Measurements from ENCODE around the gene C19orf73. TPM values are rescaled to one million over a fixed set of nuclear protein-coding genes. Genes with fewer than 3 reads are reported as not detected.

Gene C19orf73
- total RNA-seq, 1 donor from 2014 or later = 4.6 TPM

- TF ChIP-seq CTCF (IDR thresholded peaks at IDR 0.05; ENCODE audit: insufficient read depth, low read length, poor library complexity, severe bottlenecking) = no peak
- H3K27me3 ChIP-seq (ENCODE audit: control insufficient read depth, insufficient read depth, low read length) = peaks cover 23% of the 10 kb centered on the region
- H3K36me3 ChIP-seq (ENCODE audit: control insufficient read depth, insufficient read depth, low read length) = no peaks in the 10 kb centered on the region
- no peak overlapping the region for H3K4me3 ChIP-seq (ENCODE audit: low read depth, low read length)
- no peak for DNase-seq (ENCODE audit: low read depth)
Measured at GRCh38 chr19:49120868-49121267, 1.9 kb upstream of the C19orf73 start.

GRCh38 chr19:49120325-49120683, 1.4 kb upstream of the C19orf73 start:
- no peak overlapping the region for H3K4me3 ChIP-seq (ENCODE audit: low read depth, low read length)
- no peaks in the 10 kb centered on the region for H3K36me3 ChIP-seq (ENCODE audit: control insufficient read depth, insufficient read depth, low read length)
- DNase-seq (ENCODE audit: low read depth) = no peak
- no peak for TF ChIP-seq CTCF (IDR thresholded peaks at IDR 0.05; ENCODE audit: insufficient read depth, low read length, poor library complexity, severe bottlenecking)
- H3K27me3 ChIP-seq (ENCODE audit: control insufficient read depth, insufficient read depth, low read length) = peaks cover 21% of the 10 kb centered on the region

- H3K4me3 ChIP-seq (ENCODE audit: low read depth, low read length) = peak within 1 kb of the TSS; percentile 56
- H3K36me3 ChIP-seq (ENCODE audit: control insufficient read depth, insufficient read depth, low read length) = no peaks in the 10 kb centered on the region
- peaks cover 17% of the 10 kb centered on the region for H3K27me3 ChIP-seq (ENCODE audit: control insufficient read depth, insufficient read depth, low read length)
- DNase-seq (ENCODE audit: low read depth) = no peak
- TF ChIP-seq CTCF (IDR thresholded peaks at IDR 0.05; ENCODE audit: insufficient read depth, low read length, poor library complexity, severe bottlenecking) = no peak
Measured at GRCh38 chr19:49119411-49120324, 725 bp upstream of the C19orf73 start, which contains the start of gene PPFIA3. PPFIA3 (plus strand) TSS chr19:49119544; CDS start chr19:49127874, 8,330 bp downstream.

GRCh38 chr19:49117677-49118564, 1.0 kb downstream of the C19orf73 start:
- no peak for DNase-seq (ENCODE audit: low read depth)
- Histone ChIP-seq H3K36me3 (ENCODE audit: control insufficient read depth, insufficient read depth, low read length) (no peaks in the 10 kb centered on the region), H3K27me3 (ENCODE audit: control insufficient read depth, insufficient read depth, low read length) (peaks cover 17% of the 10 kb centered on the region), H3K4me3 (ENCODE audit: low read depth, low read length) (peak overlapping the region; percentile 56)
- no peak for TF ChIP-seq CTCF (IDR thresholded peaks at IDR 0.05; ENCODE audit: insufficient read depth, low read length, poor library complexity, severe bottlenecking)

GRCh38 chr19:49116544-49116943, 2.4 kb downstream of the C19orf73 start:
- Histone ChIP-seq H3K27me3 (ENCODE audit: control insufficient read depth, insufficient read depth, low read length) (peaks cover 17% of the 10 kb centered on the region), H3K36me3 (ENCODE audit: control insufficient read depth, insufficient read depth, low read length) (peaks cover under 1% of the 10 kb centered on the region), H3K4me3 (ENCODE audit: low read depth, low read length) (no peak overlapping the region)
- no peak for TF ChIP-seq CTCF (IDR thresholded peaks at IDR 0.05; ENCODE audit: insufficient read depth, low read length, poor library complexity, severe bottlenecking)
- no peak for DNase-seq (ENCODE audit: low read depth)

All from kidney epithelial cell (primary cell).